GM21526 (cell line): Measurements from ENCODE around the gene ZNF335.
A peak's percentile ranks its signal among the peaks of the same experiment; 100 is the strongest.
"Not testable (repeated sequence)": the region's sequence is repeated elsewhere in the genome, so short reads cannot be mapped to it uniquely, and the experiment has no call there.

Experiments used
- ATAC-seq: cut with Tn5 transposase; IDR thresholded peaks from one replicate; pipeline ENCODE4 v1.9.1; 2021; ENCODE audit warnings: moderate library complexity; ENCODE audit not compliant: unreplicated experiment, low FRiP score

The ZNF335 gene

GRCh38 chr20:45911486-45912343, 60.3 kb downstream of the ZNF335 start, which contains the start of gene PLTP:
TSS of gene PLTP (minus strand) at chr20:45912155. CDS start at chr20:45911452, 703 bp downstream.
- ATAC-seq, result no peak

DNA sequence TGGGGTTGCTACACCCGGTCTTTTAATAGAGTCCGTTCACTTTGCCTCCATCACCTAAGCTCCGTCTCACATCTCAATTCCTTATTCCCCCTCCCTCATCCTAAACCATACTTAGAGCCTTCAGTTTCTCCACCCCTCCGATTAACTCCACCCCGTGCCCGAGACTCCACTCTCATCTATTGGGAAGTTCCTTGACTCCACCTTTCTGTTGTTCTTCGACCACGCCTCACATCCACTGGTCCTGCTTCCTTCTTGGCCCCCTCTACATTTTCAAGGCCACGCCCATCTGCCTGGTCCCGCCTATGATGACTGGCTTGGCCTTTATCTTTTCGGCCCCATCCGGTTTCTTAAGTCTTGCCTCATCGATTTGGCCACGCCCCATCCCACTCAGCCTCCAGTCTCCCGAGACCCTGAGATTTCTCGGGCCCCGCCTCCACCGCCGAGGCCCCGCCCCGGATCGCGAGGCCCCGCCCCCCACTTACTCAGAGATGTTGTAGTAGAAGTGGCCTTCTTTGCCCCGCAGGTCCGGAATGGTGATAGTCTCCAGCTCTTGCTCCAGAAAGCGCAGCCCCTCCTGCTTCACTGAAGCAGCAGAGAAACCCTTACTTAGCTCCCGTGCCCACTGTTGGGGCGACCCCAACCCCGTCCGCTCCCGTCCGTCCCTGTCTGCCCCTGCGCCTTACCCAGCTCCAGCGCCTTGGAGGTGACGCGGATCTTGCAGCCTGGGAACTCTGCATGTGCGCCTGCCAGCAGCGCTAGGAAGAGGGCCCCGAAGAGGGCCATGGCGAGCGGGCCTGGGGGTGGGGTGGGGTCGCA, 61.1 kb downstream of the ZNF335 start:
- ATAC-seq, result peak; percentile 87

DNA sequence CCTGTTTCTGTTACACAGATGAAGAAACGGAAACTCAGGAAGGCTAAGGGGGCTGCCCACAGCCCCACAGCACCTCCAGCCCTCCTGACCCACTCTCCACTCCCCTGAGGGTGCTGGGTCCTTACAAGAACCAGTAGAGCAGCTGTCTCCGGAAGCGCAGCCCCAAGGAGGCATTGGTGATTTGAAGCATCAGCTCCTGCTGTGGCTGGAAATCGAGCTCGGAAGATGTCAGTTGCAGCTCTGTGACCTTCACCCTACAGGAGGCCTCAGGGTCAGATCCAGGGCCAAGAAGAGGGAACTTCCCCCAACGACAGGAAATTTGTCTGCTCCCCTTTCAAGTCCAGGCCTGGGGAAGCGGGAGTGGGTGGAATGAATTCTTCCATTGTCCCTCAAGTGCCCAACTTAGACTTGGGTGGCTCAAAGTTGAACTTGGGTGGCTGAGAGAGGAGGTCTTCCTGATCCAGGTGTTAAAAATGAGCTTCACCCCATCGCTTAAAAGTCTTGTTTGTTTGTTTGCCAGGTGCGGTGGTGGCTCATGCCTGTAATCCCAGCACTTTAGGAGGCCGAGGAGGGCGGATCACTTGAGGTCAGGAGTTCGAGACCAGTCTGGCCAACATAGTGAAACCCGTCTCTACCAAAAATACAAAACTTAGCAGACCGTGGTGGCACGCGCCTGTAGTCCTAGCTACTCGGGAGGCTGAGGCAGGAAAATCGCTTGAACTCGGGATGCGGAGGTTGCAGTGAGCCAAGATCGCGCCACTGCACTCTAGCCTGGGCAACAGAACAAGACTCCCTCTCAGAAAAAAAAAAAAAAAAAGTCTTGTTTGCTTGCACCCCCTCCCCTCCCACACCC, 62.0 kb downstream of the ZNF335 start:
- ATAC-seq, result no peak

- no peak for ATAC-seq
These were observed 62.6 kb downstream of the ZNF335 start for GRCh38 chr20:45909336-45909808.

DNA sequence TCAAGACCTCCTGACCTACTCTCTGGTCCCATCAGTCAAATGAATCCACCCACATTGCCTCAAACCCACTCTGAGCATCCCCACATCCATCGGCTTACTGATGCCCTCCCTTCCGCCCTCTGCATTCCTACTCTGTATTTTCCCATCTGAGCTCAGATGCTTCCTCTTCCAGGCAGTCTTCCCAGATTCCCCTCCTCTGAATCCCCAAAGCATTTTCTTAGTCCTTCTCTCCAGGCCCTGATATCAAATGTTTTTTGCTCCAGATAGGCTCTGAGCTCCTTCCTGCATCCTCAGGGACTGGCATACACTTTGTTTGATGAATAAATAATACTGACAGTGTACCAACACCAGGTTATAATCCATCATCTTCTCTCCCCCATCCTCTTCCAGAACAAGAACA, 63.9 kb downstream of the ZNF335 start:
- no peak for ATAC-seq

GRCh38 chr20:45907219-45907948, 64.6 kb downstream of the ZNF335 start:
- ATAC-seq, result no peak

DNA sequence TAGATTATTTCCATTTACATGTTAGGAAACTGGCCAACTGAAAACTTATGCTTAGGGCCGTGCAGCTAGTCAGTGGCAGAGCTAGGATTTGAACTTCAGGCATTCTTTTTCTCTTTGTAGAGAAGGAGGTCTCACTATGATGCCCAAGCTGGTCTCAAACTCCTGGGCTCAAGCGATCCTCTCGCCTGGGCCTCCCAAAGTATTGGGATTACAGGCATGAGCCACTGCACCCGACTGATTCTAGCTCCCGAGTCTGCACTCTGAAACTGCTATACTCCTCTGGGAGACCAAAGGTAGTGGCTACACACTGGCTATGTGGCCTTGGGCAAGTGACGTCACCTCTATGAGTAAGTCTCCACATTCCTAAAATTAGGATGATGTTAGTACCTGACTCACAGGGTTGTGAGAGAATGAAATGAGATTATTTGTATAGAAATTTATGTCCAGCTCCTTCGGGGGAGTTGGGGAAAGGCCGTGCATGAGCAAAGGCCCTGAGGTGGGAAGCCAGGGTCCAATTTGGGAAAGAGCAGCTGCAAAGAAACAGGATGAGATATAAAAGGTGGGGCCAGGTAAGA, 66.4 kb downstream of the ZNF335 start:
- ATAC-seq, result no peak

- no peak for ATAC-seq
These were observed 67.2 kb downstream of the ZNF335 start for GRCh38 chr20:45904583-45905504.

DNA sequence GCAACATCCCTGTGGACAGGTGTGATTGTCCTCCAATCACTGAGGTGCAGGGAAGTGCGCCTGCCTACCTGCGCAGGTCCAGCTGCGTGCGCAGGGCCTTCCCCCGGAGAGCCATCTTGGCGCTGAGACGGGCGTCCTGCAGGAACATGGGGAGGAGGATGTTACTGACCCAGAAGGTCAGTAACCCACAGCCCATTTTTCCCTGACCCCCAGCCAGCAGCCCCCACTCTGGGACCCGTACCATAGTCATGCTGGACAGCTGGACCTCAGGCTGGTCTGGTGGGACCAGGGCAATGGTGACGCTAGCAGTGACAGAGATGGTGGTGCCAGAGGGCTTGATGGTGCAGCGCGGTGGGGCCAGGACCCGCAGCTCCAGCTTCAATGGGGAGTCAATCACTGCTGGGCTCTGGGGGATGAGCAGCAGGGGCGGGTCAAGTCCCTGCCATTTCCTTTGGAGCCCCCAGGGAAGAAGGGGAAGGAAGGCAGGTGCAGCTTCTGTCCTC, 69.8 kb downstream of the ZNF335 start:
- no peak for ATAC-seq

DNA sequence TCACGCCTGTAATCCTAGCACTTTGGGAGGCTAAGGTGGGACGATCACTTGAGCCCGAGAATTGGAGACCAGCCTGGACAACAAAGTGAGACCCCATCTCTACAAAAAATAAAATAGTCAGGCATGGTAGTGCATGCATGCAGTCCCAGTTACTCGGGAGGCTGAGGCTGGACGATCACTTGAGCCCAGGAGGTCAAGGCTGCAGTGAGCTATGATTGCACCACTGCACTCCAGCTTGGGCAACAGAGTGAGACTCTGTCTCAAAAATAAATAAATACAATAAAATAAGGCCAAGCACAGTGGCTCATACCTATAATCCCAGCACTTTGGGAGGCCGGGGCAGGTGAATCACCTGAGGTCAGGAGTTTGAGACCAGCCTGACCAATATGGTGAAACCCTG, 70.7 kb downstream of the ZNF335 start:
- not testable (repeated sequence) for ATAC-seq

DNA sequence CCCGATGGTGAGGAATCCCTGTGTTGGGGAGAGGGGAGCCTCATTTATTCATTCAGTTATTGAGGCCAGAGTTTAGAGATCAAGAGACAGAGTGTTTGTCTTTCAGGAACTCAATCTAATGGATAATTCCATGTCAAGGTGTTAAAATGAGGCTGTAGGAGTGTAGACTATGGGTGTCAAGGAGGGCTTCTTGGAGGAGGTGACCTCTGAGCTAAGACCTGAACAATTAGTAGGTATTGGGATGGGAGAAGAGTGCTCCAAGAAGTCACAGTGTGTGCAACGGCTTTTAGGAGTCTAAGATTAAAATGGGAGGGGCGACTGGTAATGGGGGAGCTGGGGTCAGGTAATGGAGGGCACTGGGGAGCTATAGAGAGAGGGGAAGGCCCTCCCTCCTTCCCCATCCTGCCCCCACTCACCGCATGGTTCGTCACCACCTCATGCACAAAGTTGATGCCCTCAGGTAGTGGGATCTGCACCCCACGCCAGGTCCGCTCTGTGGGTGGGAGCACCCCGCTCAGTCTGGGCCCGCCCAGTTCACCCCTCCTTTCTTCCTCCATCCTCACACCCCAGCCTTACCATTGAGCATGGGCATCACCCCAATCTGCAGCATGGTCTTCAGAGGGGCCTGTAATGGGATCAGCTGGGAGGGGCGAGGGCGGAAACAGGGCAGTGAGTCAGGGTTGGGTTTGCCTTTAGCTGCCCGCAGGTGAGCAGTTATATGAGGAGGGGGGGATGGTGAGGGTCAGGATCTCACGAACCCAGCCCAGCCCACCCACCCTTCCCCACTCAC, 72.8 kb downstream of the ZNF335 start:
- no peak for ATAC-seq
